ENCODE measurements around the gene ZNF90.
"Not testable (repeated sequence)": the region's sequence is repeated elsewhere in the genome, so short reads cannot be mapped to it uniquely, and the experiment has no call there.

- not testable (repeated sequence) for TF ChIP-seq CTCF (IDR thresholded peaks at IDR 0.05; ENCODE audit: low read length); EZH2 (optimal IDR thresholded peaks at IDR 0.05; ENCODE audit: low read depth, low read length)
These were observed 5.1 kb downstream of the ZNF90 start for GRCh38 chr19:20082876-20083275.
